Activated T-cell treated with anti-CD3 and anti-CD28 coated beads for 1 hour (primary cell): Measurements from ENCODE around the gene DENND5B.
"Not testable (repeated sequence)": the region's sequence is repeated elsewhere in the genome, so short reads cannot be mapped to it uniquely, and the experiment has no call there.

Experiments
- DNase-seq: peaks from one replicate; pipeline ENCODE4 v3.0.0-alpha.2; 2020; ENCODE audit warnings: low read depth

Gene DENND5B

GRCh38 chr12:31375422-31375821, 215.5 kb downstream of the DENND5B start:
- DNase-seq = not testable (repeated sequence)

GRCh38 chr12:31371256-31371620, 219.7 kb downstream of the DENND5B start:
- no peak for DNase-seq

- DNase-seq = no peak
Measured at GRCh38 chr12:31370531-31371255, 220.2 kb downstream of the DENND5B start.

- no peak for DNase-seq
Measured at GRCh38 chr12:31369712-31370521, 221.0 kb downstream of the DENND5B start.

GRCh38 chr12:31368666-31369361, 222.1 kb downstream of the DENND5B start:
- DNase-seq = no peak

GRCh38 chr12:31366104-31366621, 224.8 kb downstream of the DENND5B start:
- DNase-seq = no peak

- no peak for DNase-seq
Measured at GRCh38 chr12:31363831-31364230, 227.1 kb downstream of the DENND5B start.

GRCh38 chr12:31363416-31363809, 227.5 kb downstream of the DENND5B start:
- no peak for DNase-seq

- no peak for DNase-seq
Measured at GRCh38 chr12:31362759-31363415, 228.0 kb downstream of the DENND5B start.

GRCh38 chr12:31362115-31362758, 228.7 kb downstream of the DENND5B start:
- no peak for DNase-seq

GRCh38 chr12:31361730-31362114, 229.2 kb downstream of the DENND5B start:
- no peak for DNase-seq

- DNase-seq = no peak
Measured at GRCh38 chr12:31355747-31356107, 235.2 kb downstream of the DENND5B start.

GRCh38 chr12:31353750-31354708, 236.9 kb downstream of the DENND5B start:
- no peak for DNase-seq

GRCh38 chr12:31346267-31346666, 244.7 kb downstream of the DENND5B start:
- no peak for DNase-seq

- DNase-seq = no peak
Measured at GRCh38 chr12:31343139-31343538, 247.8 kb downstream of the DENND5B start.

GRCh38 chr12:31342286-31342685, 248.7 kb downstream of the DENND5B start:
- DNase-seq = no peak

GRCh38 chr12:31339831-31340622, 250.9 kb downstream of the DENND5B start:
- DNase-seq = no peak

GRCh38 chr12:31337952-31338351, 253.0 kb downstream of the DENND5B start:
- DNase-seq = no peak
